Osteocyte (in vitro differentiated cells): Measurements from ENCODE around the gene PTPN12. TPM values are rescaled to one million over a fixed set of nuclear protein-coding genes. Genes with fewer than 3 reads are reported as not detected.
A peak's percentile ranks its signal among the peaks of the same experiment; 100 is the strongest.
"Not testable (repeated sequence)": the region's sequence is repeated elsewhere in the genome, so short reads cannot be mapped to it uniquely, and the experiment has no call there.

Experiments used
- DNase-seq: peaks from one replicate; pipeline ENCODE4 v3.0.0; 2021; ENCODE audit warnings: mixed read lengths; ENCODE audit not compliant: unreplicated experiment; ENCODE audit errors: extremely low spot score
- H3K27ac Mint-ChIP-seq: one replicate; pipeline ENCODE4 v1.8.0; 2021; ENCODE audit warnings: mild to moderate bottlenecking, mixed read lengths; ENCODE audit not compliant: unreplicated experiment
- H3K27me3 Mint-ChIP-seq: one replicate; pipeline ENCODE4 v1.8.0; 2021; ENCODE audit warnings: mixed read lengths; ENCODE audit not compliant: unreplicated experiment
- H3K36me3 Mint-ChIP-seq: one replicate; pipeline ENCODE4 v1.8.0; 2021; ENCODE audit warnings: mixed read lengths; ENCODE audit not compliant: unreplicated experiment
- H3K4me1 Mint-ChIP-seq: one replicate; pipeline ENCODE4 v1.8.0; 2021; ENCODE audit warnings: mixed read lengths; ENCODE audit not compliant: unreplicated experiment
- H3K4me3 Mint-ChIP-seq: one replicate; pipeline ENCODE4 v1.8.0; 2021; ENCODE audit warnings: mild to moderate bottlenecking, moderate library complexity, mixed read lengths; ENCODE audit not compliant: unreplicated experiment
- H3K9me3 Mint-ChIP-seq: one replicate; pipeline ENCODE4 v1.8.0; 2021; ENCODE audit warnings: mixed read lengths; ENCODE audit not compliant: unreplicated experiment
- total RNA-seq: library from RNA; stranded (reverse); gene quantifications from 2 replicates; pipeline ENCODE4 v1.2.1, GENCODE V29; 2021
- TF ChIP-seq, protein P1 (sequence below): fragments of 200-600 bp; sonication (generic); IDR thresholded peaks from 2 replicates; pipeline ENCODE4 v1.5.0; 2021; ENCODE audit warnings: antibody characterized with exemption, mild to moderate bottlenecking, moderate library complexity

PTPN12 gene
- total RNA-seq, 1 donor from 2014 or later: 85.4 TPM

- Mint-ChIP-seq H3K4me3 (no peak overlapping the region), H3K27ac (no peak overlapping the region), H3K27me3 (no peaks in the 10 kb centered on the region), H3K9me3 (no peaks in the 10 kb centered on the region), H3K36me3 (peaks cover 47% of the 10 kb centered on the region), H3K4me1 (no peaks in the 10 kb centered on the region)
- DNase-seq: no peak
- TF ChIP-seq, protein P1, sequence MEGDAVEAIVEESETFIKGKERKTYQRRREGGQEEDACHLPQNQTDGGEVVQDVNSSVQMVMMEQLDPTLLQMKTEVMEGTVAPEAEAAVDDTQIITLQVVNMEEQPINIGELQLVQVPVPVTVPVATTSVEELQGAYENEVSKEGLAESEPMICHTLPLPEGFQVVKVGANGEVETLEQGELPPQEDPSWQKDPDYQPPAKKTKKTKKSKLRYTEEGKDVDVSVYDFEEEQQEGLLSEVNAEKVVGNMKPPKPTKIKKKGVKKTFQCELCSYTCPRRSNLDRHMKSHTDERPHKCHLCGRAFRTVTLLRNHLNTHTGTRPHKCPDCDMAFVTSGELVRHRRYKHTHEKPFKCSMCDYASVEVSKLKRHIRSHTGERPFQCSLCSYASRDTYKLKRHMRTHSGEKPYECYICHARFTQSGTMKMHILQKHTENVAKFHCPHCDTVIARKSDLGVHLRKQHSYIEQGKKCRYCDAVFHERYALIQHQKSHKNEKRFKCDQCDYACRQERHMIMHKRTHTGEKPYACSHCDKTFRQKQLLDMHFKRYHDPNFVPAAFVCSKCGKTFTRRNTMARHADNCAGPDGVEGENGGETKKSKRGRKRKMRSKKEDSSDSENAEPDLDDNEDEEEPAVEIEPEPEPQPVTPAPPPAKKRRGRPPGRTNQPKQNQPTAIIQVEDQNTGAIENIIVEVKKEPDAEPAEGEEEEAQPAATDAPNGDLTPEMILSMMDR: no peak
Observed at GRCh38 chr7:77631820-77632219, 94.7 kb downstream of the PTPN12 start.

DNA sequence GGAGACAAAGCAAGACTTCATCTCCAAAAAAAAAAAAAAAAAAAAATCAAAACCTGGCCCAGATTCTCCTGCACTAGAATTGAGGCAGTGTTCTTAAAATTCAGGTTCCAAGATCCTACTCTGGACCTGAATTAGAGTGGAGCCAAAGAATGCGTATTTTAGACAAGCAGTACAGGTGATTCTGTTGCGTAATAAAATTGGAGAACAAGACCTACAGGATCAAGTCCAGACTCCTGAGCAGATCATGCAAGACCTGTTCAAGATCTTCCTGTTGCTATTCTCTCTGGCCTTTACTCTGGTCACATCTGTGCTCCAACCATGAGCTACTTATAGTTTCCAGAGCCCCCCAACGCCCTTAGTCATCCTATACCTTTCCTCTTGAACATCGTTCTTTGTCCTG is 107.7 kb downstream of the PTPN12 start:
- TF ChIP-seq, protein P1: no peak
- no peaks in the 10 kb centered on the region for H3K9me3 Mint-ChIP-seq
- peaks cover 25% of the 10 kb centered on the region for H3K36me3 Mint-ChIP-seq
- peaks cover 3% of the 10 kb centered on the region for H3K4me1 Mint-ChIP-seq
- no peaks in the 10 kb centered on the region for H3K27me3 Mint-ChIP-seq
- no peak overlapping the region for H3K4me3 Mint-ChIP-seq
- no peak overlapping the region for H3K27ac Mint-ChIP-seq
- no peak for DNase-seq

DNA sequence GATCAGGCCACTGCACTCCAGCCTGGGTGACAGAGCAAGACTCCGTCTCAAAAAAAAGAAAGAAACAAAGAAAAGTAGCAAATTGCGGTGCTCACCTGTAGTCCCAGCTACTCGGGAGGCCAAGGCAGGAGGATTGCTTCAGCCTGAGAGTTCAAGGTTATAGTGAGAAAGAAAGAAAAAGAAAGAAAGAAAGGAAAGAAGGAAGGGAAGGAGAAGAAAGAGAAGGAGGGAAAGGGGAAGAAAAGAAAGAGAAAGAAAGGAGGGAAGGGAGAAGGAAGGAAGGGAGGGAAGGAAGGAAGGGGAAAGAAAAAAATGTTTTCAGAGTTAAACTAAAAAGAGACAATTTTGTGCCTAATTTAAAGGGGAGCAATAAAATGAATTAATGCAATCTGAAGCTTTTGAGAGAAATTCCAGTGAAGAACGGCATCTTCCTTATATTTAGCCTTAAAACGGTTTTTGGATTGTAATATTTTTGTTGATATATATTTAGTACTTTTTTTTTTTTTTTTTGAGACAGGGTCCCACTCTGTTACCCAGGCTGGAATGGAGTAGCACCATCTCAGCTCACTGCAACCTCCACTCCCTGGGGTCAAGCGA is 111.7 kb downstream of the PTPN12 start:
- no peak overlapping the region for H3K27ac Mint-ChIP-seq
- H3K4me3 Mint-ChIP-seq: no peak overlapping the region
- no peaks in the 10 kb centered on the region for H3K27me3 Mint-ChIP-seq

DNA sequence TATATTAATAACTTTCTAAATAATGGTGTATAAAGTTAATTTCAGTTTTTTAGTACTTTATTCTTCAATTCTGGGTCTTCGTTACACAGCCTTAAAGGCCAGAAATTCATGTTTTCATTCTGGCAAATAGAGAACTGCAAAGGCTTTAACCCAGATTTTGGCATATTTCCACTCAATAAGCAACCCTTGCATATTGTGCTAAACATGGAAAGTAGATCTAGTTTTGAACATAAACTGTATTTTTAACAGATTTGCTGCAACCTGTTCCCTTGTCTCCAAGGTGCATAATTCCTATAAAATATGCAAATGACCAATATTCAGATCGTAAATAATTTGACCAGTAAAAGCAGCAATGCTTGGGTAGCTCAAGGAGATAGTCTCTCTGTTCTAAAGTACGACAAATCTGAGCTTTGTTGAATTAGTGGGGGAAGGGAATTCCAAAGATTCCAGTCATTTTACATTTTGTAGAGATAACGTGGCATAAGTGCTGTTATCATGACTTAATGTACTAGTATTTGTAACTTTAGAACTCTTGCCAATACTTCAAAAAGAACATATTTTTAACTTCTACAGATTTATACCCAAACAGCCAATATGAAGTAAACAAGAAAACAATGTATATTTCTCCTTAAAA is 112.7 kb downstream of the PTPN12 start:
- Mint-ChIP-seq H3K4me1 (peaks cover 8% of the 10 kb centered on the region), H3K27ac (peak overlapping the region; percentile 7), H3K9me3 (no peaks in the 10 kb centered on the region), H3K4me3 (no peak overlapping the region), H3K36me3 (peaks cover 9% of the 10 kb centered on the region), H3K27me3 (no peaks in the 10 kb centered on the region)
- DNase-seq: no peak
- TF ChIP-seq, protein P1: no peak

More for the DNA sequence above, 111.7 kb downstream of the PTPN12 start:
- no peak for DNase-seq
- peaks cover 8% of the 10 kb centered on the region for H3K4me1 Mint-ChIP-seq
- TF ChIP-seq, protein P1: no peak
- H3K36me3 Mint-ChIP-seq: peaks cover 16% of the 10 kb centered on the region
- no peaks in the 10 kb centered on the region for H3K9me3 Mint-ChIP-seq

DNA sequence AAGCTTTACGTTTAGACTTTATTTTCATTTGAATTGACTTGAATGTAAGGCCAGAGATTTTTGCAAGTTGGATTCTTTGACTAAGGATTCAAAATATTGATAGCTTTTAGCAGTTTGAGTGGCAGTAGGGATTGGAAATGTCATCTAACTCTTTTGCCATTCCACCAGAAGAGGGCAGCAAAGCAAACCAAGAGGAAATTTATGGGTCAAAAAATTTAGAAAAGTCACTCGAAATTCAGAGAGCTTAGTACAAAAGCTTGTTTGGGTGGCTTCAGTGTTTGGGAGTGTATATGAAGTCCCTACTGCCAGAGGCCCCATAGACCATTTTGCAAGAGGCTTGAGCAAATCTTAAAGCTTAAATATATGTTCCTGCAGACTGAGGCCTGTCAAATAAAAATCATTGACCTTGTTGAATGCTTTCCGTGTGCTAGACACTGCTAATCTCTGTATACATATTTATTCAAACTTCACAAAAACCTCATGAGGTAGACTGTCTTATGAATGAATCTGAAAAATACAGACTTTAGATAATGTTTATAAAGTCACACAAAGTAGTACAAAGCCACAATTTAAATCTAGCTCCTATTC is 114.6 kb downstream of the PTPN12 start:
- no peaks in the 10 kb centered on the region for H3K9me3 Mint-ChIP-seq
- peaks cover 14% of the 10 kb centered on the region for H3K36me3 Mint-ChIP-seq
- H3K4me1 Mint-ChIP-seq: peaks cover 8% of the 10 kb centered on the region
- H3K27me3 Mint-ChIP-seq: no peaks in the 10 kb centered on the region
- no peak overlapping the region for H3K27ac Mint-ChIP-seq
- TF ChIP-seq, protein P1: peak; percentile 80
- H3K4me3 Mint-ChIP-seq: no peak overlapping the region
- DNase-seq: no peak

DNA sequence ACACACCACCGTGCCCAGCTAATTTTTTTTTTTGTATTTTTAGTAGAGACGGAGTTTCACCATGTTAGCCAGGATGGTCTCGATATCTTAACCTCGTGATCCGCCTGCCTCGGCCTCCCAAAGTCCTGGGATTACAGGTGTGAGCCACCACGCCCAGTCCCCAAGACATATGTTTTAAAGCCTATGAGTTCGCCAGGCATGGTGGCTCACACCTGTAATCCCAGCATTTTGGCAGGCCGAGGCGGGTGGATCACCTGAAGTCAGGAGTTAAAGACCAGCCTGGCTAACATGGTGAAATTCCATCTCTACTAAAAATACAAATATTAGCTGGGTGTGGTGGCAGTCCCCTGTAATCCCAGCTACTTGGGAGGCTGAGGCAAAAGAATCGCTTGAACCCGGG is 115.7 kb downstream of the PTPN12 start:
- not testable (repeated sequence) for H3K27ac Mint-ChIP-seq, H3K4me3 Mint-ChIP-seq, H3K27me3 Mint-ChIP-seq, H3K9me3 Mint-ChIP-seq, H3K4me1 Mint-ChIP-seq
- peaks cover 14% of the 10 kb centered on the region for H3K36me3 Mint-ChIP-seq
- peak; percentile 51 for DNase-seq
